LNCaP clone FGC (cell line): ENCODE data around the gene ASCC2.
"Not testable (repeated sequence)": the region's sequence is repeated elsewhere in the genome, so short reads cannot be mapped to it uniquely, and the experiment has no call there.

ENCODE experiments used
- DNase-seq: peaks from one replicate; pipeline ENCODE4 v3.0.0-alpha.2; 2011; ENCODE audit warnings: low read depth
- H3K4me3 ChIP-seq: 2 replicates; pipeline ENCODE4 v1.5.1; 2011; ENCODE audit warnings: mild to moderate bottlenecking, low read depth, low read length, control low read depth
- TF ChIP-seq, protein P1 (sequence below): IDR thresholded peaks from 2 replicates; pipeline ENCODE4 v1.5.1; 2012; ENCODE audit warnings: mild to moderate bottlenecking; ENCODE audit not compliant: control insufficient read depth, insufficient read depth; ENCODE audit errors: extremely low read depth

ASCC2 gene

GRCh38 chr22:29870574-29870973 is 32.5 kb upstream of the ASCC2 start:
- H3K4me3 ChIP-seq: no peak overlapping the region
- DNase-seq: no peak
- TF ChIP-seq, protein P1, sequence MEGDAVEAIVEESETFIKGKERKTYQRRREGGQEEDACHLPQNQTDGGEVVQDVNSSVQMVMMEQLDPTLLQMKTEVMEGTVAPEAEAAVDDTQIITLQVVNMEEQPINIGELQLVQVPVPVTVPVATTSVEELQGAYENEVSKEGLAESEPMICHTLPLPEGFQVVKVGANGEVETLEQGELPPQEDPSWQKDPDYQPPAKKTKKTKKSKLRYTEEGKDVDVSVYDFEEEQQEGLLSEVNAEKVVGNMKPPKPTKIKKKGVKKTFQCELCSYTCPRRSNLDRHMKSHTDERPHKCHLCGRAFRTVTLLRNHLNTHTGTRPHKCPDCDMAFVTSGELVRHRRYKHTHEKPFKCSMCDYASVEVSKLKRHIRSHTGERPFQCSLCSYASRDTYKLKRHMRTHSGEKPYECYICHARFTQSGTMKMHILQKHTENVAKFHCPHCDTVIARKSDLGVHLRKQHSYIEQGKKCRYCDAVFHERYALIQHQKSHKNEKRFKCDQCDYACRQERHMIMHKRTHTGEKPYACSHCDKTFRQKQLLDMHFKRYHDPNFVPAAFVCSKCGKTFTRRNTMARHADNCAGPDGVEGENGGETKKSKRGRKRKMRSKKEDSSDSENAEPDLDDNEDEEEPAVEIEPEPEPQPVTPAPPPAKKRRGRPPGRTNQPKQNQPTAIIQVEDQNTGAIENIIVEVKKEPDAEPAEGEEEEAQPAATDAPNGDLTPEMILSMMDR: no peak

GRCh38 chr22:29867851-29868250 is 29.8 kb upstream of the ASCC2 start:
- TF ChIP-seq, protein P1: no peak
- H3K4me3 ChIP-seq: no peak overlapping the region
- no peak for DNase-seq

DNA sequence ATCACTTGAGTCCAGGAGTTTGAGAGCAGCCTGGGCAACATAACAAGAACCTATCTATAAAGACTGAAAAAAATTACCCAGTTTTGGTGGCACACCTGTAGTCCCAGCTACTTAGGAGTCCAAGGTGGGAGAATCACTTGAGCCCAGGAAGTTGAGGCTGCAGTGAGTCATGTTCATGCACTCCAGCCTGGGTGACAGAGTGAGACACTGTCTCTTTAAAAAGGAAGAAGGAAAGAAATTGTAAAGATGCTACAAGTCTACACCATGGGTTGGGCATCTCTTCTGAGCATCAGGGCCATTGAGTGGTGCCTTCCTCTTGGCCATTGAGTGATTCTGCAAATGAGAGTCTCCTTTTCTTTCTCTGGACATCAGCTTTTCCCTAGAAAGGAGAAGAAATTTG is 29.2 kb upstream of the ASCC2 start:
- no peak for DNase-seq
- H3K4me3 ChIP-seq: no peak overlapping the region
- TF ChIP-seq, protein P1: no peak

DNA sequence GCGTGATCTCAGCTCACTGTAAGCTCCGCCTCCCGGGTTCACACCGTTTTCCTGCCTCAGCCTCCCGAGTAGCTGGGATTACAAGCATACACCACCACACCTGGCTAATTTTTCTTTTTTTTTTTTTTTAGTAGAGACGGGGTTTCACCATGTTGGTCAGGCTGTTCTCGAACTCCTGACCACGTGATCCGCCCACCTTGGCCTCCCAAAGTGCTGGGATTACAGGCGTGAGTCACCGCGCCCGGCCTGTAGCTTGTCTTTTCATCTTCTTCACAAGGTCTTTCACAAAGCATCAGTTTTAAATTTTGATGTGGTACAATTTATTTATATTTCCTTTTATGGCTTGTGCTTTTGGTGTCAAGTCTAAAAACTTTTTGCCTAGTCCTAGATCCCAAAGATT is 27.5 kb upstream of the ASCC2 start:
- not testable (repeated sequence) for DNase-seq, H3K4me3 ChIP-seq

DNA sequence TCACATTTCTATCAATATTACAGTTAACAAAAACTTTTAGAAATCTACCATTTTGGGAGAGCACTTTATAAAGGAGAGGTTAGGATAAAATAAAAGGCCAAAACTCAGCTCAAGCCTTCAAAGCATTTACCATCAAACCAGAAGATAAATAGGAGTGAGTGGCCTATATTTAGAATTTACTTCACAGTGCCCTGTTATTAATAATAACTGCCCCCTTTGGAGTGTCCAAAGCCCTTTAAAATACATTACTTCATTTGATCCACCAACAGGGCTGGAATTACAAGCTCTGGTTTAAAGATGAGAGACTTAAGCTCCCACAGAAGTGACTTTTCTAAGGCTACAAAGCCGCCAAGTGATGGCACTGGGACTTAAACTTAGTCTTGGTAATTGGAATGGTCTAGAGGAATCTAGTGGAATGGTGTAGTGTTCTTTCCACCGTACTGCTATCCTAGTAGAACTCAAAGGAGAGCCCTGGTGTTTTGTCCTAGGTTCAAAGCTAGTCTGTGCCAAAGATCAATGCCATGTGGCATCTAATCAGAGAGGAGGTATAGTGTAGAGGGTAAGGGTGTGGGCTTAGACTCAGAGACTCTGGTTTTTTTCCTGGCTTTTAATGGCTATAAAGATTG is 23.7 kb upstream of the ASCC2 start:
- no peak for DNase-seq
- TF ChIP-seq, protein P1: no peak
- no peak overlapping the region for H3K4me3 ChIP-seq

DNA sequence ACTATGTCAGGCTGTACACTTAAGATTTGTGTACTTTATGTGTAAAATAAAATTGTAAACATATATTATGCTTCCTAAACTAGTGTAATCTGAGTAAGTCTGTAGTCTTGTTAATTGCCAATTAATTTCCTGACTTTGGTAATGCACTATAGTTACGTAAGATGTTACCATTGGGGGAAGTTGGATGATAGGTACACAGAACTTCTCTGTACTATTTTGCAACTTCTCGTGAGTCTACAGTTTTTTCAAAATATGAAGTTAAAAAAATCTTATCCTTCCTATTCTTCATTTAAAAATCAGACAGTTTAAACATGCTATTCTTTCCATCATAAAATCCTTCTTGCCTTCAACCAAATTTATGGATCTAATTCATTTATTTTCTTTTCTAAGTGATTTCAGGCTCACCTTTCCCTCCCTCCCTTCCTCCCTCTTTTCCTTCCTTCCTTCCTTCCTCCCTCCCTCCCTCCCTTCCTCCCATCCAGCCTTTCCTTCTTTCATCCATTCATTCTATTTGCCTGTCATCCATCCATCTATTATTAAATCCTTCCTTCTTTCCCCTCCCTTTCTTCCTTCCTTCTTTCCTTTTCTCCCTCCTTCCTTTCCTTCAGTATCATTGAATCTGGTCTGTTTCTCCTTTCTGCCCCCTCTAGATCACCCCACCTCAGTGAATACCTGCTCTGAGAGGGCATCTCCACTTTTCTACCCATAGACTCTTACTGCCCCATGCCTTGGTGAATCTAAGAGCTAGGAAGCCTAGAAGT is 22.1 kb upstream of the ASCC2 start:
- no peak overlapping the region for H3K4me3 ChIP-seq
- no peak for DNase-seq
- TF ChIP-seq, protein P1: no peak

- H3K4me3 ChIP-seq, DNase-seq: not testable (repeated sequence)
Measured at GRCh38 chr22:29859030-29859429, 21.0 kb upstream of the ASCC2 start.

- no peak overlapping the region for H3K4me3 ChIP-seq
- TF ChIP-seq, protein P1: no peak
- no peak for DNase-seq
Measured at GRCh38 chr22:29856496-29856895, 18.4 kb upstream of the ASCC2 start.
